HG03039 (cell line): ENCODE data around the gene ZNF146.
"Not testable (repeated sequence)": the region's sequence is repeated elsewhere in the genome, so short reads cannot be mapped to it uniquely, and the experiment has no call there.

ENCODE experiments used
- ATAC-seq: cut with Tn5 transposase; IDR thresholded peaks from one replicate; pipeline ENCODE4 v1.9.1; 2021; ENCODE audit warnings: mild to moderate bottlenecking, moderate library complexity; ENCODE audit not compliant: unreplicated experiment

ZNF146 gene

GRCh38 chr19:36269295-36269694 is 54.4 kb downstream of the ZNF146 start:
- ATAC-seq = not testable (repeated sequence)
